Uterus (tissue), 2 donors: ENCODE results near the gene TAOK3.

Experiments used
- POLR2A ChIP-seq, 2 donors: fragments of 450-650 bp; IDR thresholded peaks; one replicate each; pipeline ENCODE4 v1.6.1; 2016; ENCODE audit warnings: antibody characterized with exemption in 2 of 2, mild to moderate bottlenecking in 1 of 2, moderate library complexity in 1 of 2
- TF ChIP-seq, protein P1 (sequence below), 4 experiments: fragments of 200-600 bp in 2 of 4; fragments of 450-650 bp in 2 of 4; sonication (generic) in 2 of 4; IDR thresholded peaks; one replicate each; pipeline ENCODE4 v1.5.1; 2016 to 2019; ENCODE audit warnings: antibody characterized with exemption in 4 of 4, mild to moderate bottlenecking in 2 of 4, moderate library complexity in 1 of 4

DNA sequence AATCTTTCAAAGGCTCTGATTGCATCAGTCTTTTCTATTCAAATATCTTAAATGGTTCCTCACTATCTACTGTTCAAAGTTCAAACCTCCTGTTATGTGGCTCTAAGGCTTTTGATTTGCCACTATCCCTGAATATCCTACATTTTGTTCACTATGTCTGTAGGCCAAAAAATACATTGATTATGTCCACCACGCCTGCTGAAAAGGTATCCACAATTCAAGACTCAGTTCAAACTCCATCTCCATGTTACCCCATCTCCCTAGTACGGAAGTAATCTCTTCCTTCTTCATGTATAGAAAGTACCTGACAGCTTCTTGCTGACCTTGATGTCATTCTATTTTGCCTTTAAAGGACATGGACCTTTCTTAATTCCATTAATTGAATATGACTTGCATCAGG, 24.8 kb downstream of the TAOK3 start:
- TF ChIP-seq, protein P1, sequence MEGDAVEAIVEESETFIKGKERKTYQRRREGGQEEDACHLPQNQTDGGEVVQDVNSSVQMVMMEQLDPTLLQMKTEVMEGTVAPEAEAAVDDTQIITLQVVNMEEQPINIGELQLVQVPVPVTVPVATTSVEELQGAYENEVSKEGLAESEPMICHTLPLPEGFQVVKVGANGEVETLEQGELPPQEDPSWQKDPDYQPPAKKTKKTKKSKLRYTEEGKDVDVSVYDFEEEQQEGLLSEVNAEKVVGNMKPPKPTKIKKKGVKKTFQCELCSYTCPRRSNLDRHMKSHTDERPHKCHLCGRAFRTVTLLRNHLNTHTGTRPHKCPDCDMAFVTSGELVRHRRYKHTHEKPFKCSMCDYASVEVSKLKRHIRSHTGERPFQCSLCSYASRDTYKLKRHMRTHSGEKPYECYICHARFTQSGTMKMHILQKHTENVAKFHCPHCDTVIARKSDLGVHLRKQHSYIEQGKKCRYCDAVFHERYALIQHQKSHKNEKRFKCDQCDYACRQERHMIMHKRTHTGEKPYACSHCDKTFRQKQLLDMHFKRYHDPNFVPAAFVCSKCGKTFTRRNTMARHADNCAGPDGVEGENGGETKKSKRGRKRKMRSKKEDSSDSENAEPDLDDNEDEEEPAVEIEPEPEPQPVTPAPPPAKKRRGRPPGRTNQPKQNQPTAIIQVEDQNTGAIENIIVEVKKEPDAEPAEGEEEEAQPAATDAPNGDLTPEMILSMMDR (IDR thresholded peaks at IDR 0.05): no peak
- no peak for TF ChIP-seq POLR2A (IDR thresholded peaks at IDR 0.05)
